ENCODE measurements around the gene S100A5.

- no peak for TF ChIP-seq TCF7L2 (IDR thresholded peaks at IDR 0.05; ENCODE audit: low read depth, low read length)
- TF ChIP-seq POLR2AphosphoS5 (IDR thresholded peaks at IDR 0.05; ENCODE audit: control insufficient read depth, insufficient read depth, low read depth, low read length) = no peak
- TF ChIP-seq SIN3A (IDR thresholded peaks at IDR 0.05; ENCODE audit: borderline replicate concordance in 2 of 2, control insufficient read depth in 1 of 2, low read depth in 2 of 2, low read length in 2 of 2) = no peak
- TF ChIP-seq PCBP2 (IDR thresholded peaks at IDR 0.05; ENCODE audit: low read depth, low read length, poor library complexity, severe bottlenecking) = no peak
Measured at GRCh38 chr1:153541641-153542590, 1.2 kb upstream of the S100A5 start.

All from K562 (cell line).